ENCODE measurements around the gene MRPL28.

DNA sequence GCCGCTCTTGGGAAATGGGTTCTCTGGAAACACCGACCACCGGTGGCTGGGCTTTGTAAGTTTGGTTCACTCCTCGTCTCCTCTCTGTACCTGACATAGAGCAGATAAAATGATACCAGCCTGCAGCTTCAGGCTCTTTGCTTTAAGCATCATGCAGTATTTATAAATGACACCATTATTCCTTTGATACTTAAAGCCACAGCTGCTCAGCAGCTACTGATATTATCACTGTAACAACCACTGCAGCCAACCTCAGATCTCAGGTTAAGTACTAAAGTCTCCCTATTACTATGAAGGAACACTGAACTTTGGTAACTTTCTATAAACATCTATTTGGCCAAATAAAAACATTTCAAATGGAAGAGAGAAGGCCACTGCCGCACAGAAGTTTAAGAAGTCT, 52.8 kb downstream of the MRPL28 start:
- TF ChIP-seq, protein P1, sequence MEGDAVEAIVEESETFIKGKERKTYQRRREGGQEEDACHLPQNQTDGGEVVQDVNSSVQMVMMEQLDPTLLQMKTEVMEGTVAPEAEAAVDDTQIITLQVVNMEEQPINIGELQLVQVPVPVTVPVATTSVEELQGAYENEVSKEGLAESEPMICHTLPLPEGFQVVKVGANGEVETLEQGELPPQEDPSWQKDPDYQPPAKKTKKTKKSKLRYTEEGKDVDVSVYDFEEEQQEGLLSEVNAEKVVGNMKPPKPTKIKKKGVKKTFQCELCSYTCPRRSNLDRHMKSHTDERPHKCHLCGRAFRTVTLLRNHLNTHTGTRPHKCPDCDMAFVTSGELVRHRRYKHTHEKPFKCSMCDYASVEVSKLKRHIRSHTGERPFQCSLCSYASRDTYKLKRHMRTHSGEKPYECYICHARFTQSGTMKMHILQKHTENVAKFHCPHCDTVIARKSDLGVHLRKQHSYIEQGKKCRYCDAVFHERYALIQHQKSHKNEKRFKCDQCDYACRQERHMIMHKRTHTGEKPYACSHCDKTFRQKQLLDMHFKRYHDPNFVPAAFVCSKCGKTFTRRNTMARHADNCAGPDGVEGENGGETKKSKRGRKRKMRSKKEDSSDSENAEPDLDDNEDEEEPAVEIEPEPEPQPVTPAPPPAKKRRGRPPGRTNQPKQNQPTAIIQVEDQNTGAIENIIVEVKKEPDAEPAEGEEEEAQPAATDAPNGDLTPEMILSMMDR (IDR thresholded peaks at IDR 0.05): no peak
- no peak for TF ChIP-seq EZH2 (IDR thresholded peaks at IDR 0.05)

Data from neural progenitor cell (in vitro differentiated cells).